Testis (tissue), 2 donors: ENCODE measurements around the gene IL15RA.

Source experiments
- POLR2A ChIP-seq: fragments of 450-650 bp; IDR thresholded peaks from one replicate; pipeline ENCODE4 v1.6.1; 2017; ENCODE audit warnings: antibody characterized with exemption, mild to moderate bottlenecking, moderate library complexity
- TF ChIP-seq, protein P1 (sequence below), 3 experiments: fragments of 450-650 bp in 2 of 3; fragments of 200-600 bp in 1 of 3; sonication (generic) in 1 of 3; IDR thresholded peaks; one replicate each; pipeline ENCODE4 v1.5.1; 2016 to 2019; ENCODE audit warnings: antibody characterized with exemption in 3 of 3, mild to moderate bottlenecking in 2 of 3, moderate library complexity in 1 of 3

- TF ChIP-seq, protein P1, sequence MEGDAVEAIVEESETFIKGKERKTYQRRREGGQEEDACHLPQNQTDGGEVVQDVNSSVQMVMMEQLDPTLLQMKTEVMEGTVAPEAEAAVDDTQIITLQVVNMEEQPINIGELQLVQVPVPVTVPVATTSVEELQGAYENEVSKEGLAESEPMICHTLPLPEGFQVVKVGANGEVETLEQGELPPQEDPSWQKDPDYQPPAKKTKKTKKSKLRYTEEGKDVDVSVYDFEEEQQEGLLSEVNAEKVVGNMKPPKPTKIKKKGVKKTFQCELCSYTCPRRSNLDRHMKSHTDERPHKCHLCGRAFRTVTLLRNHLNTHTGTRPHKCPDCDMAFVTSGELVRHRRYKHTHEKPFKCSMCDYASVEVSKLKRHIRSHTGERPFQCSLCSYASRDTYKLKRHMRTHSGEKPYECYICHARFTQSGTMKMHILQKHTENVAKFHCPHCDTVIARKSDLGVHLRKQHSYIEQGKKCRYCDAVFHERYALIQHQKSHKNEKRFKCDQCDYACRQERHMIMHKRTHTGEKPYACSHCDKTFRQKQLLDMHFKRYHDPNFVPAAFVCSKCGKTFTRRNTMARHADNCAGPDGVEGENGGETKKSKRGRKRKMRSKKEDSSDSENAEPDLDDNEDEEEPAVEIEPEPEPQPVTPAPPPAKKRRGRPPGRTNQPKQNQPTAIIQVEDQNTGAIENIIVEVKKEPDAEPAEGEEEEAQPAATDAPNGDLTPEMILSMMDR (IDR thresholded peaks at IDR 0.05) = no peak
- TF ChIP-seq POLR2A = no peak
Observed at GRCh38 chr10:5960070-5960972, 17.0 kb downstream of the IL15RA start.
